ENCODE measurements around the gene CGB3.

Gene CGB3

DNA sequence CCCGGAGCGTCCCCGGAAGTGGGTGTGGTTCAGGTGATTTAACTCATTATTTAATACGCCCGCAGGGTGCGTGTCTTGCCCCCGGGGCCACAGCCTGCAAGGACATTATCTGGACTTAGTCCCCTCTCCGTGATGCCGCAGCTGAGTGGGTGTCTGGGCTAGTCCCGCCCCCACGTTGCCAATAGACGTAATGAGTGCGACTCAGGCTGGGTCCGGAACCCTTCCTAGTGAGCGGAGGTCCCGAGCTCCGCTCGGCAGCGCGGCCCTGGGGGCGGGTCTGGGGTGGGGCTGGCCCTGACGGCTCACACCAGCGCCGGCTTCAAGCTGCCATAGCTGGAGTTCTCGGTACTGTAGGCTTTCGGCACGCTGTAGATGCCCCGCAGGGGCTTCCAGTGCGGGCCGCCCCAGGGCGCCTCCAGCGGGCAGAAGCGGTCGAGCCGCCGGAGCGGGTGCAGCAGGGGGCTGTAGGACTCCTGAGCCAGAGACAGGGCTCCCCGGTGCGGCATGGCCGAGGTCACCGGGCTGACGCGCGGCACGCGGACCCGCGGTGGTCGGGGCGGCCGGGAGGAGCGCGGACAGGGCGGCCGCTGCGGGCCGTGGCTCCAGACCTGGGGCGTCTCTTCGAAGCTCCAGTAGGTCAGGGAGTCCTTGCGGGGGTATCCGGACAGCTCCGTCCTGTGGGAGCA lies 6.3 kb downstream of the CGB3 start:
- peak in 1 of 2 experiments; percentile 62 for DNase-seq (ENCODE audit: low read depth in 1 of 2, low spot score in 1 of 2)
- Histone ChIP-seq H3K27me3 (ENCODE audit: insufficient read depth, poor library complexity, severe bottlenecking) (peaks cover 35% of the 10 kb centered on the region), H3K27ac (replicated peaks) (no peak overlapping the region), H3K4me3 (replicated peaks; ENCODE audit: insufficient read depth, low read length) (peak overlapping the region; percentile 37)
- no peak for TF ChIP-seq SPI1 (IDR thresholded peaks at IDR 0.05; ENCODE audit: borderline replicate concordance, low read depth)
- TF ChIP-seq, protein P1, sequence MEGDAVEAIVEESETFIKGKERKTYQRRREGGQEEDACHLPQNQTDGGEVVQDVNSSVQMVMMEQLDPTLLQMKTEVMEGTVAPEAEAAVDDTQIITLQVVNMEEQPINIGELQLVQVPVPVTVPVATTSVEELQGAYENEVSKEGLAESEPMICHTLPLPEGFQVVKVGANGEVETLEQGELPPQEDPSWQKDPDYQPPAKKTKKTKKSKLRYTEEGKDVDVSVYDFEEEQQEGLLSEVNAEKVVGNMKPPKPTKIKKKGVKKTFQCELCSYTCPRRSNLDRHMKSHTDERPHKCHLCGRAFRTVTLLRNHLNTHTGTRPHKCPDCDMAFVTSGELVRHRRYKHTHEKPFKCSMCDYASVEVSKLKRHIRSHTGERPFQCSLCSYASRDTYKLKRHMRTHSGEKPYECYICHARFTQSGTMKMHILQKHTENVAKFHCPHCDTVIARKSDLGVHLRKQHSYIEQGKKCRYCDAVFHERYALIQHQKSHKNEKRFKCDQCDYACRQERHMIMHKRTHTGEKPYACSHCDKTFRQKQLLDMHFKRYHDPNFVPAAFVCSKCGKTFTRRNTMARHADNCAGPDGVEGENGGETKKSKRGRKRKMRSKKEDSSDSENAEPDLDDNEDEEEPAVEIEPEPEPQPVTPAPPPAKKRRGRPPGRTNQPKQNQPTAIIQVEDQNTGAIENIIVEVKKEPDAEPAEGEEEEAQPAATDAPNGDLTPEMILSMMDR (IDR thresholded peaks at IDR 0.05; ENCODE audit: insufficient read depth, low read length): peak; percentile 35

DNA sequence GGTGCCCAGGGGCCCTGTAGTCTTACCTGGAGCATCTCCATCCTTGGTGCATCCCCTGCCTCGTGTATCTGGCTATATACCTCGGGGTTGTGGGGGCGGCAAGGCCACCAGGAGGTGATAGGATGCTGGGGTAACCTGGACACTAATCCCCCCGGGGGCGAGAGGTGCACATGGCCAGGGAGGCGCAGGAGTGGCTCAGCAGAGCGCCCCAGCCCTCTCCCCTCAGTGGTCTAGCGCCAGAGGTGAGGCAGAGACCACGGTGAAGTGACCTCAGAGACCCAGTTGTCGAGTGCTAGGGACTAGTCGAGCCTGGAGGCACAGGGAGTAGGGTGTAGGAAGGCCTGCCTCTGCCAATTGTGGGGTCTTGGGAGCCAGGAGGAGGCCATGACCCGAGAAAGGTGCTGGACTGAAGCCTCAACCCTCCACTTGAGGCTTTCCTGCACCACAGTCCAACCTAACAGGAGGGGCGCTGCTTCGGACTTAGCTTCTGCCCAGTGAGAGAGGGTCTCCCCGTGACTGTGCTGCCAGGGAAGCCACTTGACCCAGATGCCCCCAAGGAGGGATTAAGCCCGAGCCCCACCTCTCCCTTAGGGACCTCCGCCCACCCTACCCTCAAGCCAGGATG lies 7.0 kb downstream of the CGB3 start, which contains the start of gene LHB:
LHB (minus strand) TSS at position 51 of the 625 bp plus-strand sequence; CDS start at position 41, 10 bp downstream.
- H3K27ac ChIP-seq (replicated peaks): no peak within 1 kb of the TSS
- no peak for DNase-seq (ENCODE audit: low read depth in 1 of 2, low spot score in 1 of 2)
- TF ChIP-seq, protein P2, sequence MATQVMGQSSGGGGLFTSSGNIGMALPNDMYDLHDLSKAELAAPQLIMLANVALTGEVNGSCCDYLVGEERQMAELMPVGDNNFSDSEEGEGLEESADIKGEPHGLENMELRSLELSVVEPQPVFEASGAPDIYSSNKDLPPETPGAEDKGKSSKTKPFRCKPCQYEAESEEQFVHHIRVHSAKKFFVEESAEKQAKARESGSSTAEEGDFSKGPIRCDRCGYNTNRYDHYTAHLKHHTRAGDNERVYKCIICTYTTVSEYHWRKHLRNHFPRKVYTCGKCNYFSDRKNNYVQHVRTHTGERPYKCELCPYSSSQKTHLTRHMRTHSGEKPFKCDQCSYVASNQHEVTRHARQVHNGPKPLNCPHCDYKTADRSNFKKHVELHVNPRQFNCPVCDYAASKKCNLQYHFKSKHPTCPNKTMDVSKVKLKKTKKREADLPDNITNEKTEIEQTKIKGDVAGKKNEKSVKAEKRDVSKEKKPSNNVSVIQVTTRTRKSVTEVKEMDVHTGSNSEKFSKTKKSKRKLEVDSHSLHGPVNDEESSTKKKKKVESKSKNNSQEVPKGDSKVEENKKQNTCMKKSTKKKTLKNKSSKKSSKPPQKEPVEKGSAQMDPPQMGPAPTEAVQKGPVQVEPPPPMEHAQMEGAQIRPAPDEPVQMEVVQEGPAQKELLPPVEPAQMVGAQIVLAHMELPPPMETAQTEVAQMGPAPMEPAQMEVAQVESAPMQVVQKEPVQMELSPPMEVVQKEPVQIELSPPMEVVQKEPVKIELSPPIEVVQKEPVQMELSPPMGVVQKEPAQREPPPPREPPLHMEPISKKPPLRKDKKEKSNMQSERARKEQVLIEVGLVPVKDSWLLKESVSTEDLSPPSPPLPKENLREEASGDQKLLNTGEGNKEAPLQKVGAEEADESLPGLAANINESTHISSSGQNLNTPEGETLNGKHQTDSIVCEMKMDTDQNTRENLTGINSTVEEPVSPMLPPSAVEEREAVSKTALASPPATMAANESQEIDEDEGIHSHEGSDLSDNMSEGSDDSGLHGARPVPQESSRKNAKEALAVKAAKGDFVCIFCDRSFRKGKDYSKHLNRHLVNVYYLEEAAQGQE (IDR thresholded peaks at IDR 0.05; ENCODE audit: insufficient replicate concordance, low read depth): no peak
- TF ChIP-seq POLR2AphosphoS5 (IDR thresholded peaks at IDR 0.05; ENCODE audit: low read depth): no peak
- no peak for TF ChIP-seq SPI1 (IDR thresholded peaks at IDR 0.05; ENCODE audit: borderline replicate concordance, low read depth)
- TF ChIP-seq, protein P1 (IDR thresholded peaks at IDR 0.05; ENCODE audit: insufficient read depth, low read length): no peak
- no peak for TF ChIP-seq GABPA (IDR thresholded peaks at IDR 0.05; ENCODE audit: low read depth)
- H3K4me3 ChIP-seq (replicated peaks; ENCODE audit: insufficient read depth, low read length): peak within 1 kb of the TSS; percentile 37
- peaks cover 35% of the 10 kb centered on the region for H3K27me3 ChIP-seq (ENCODE audit: insufficient read depth, poor library complexity, severe bottlenecking)

DNA sequence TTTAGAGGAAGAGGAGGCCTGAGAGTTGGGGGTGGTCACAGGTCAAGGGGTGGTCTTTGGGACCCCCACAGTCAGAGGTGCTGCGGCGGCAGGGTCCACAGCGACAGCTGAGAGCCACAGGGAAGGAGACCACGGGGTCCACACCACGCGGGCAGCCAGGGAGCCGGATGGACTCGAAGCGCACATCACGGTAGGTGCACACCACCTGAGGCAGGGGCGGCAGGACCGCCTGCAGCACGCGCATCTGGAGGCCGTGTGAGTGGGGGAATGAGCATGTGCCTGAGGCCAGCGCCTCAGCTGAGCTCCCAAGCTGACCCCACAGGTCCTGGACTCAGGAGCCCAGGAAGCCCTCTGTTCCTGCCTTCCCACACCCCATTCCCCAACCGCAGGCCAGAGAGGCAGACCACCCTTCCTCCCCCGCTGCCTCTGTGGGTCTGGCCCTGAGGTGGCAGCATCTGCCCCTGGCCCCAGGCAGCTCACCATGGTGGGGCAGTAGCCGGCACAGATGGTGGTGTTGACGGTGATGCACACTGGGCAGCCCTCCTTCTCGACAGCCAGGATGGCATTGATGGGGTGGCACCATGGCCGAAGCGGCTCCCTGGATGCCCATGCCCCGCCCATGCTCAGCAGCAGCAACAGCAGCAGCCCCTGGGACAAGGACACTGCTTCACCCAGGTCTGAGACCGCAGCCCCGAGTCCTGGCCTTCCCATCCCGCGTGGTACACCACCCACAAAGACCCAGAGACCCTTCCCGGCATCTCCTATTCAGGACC lies 7.9 kb downstream of the CGB3 start:
- TF ChIP-seq POLR2AphosphoS5 (IDR thresholded peaks at IDR 0.05; ENCODE audit: low read depth) (peak; percentile 27; the same call in 1 of the 2 replicates), SPI1 (IDR thresholded peaks at IDR 0.05; ENCODE audit: borderline replicate concordance, low read depth) (no peak)
- Histone ChIP-seq H3K4me3 (replicated peaks; ENCODE audit: insufficient read depth, low read length) (no peak overlapping the region), H3K27ac (replicated peaks) (no peak overlapping the region), H3K27me3 (ENCODE audit: insufficient read depth, poor library complexity, severe bottlenecking) (peaks cover 34% of the 10 kb centered on the region)
- DNase-seq (ENCODE audit: low read depth in 1 of 2, low spot score in 1 of 2): no peak

DNA sequence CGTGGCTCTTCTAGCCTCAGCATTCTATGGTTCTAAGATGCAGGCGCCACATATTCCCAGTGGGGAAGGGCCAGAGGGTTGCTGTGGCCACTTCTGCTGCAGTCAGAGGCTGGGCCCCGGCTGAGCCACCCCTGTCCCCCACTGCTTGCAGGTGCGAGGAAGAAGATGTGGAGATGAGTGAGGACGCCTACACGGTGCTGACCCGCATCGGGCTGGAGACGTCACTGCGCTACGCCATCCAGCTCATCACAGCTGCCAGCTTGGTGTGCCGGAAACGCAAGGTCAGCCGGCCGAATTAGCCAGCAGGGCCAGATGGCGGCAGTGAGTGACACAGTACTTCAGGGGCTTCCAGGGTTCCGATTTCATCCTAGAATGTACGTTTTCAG lies 9.3 kb downstream of the CGB3 start:
- TF ChIP-seq, protein P2 (IDR thresholded peaks at IDR 0.05; ENCODE audit: insufficient replicate concordance, low read depth): no peak
- TF ChIP-seq GABPA (IDR thresholded peaks at IDR 0.05; ENCODE audit: low read depth) (no peak), SPI1 (IDR thresholded peaks at IDR 0.05; ENCODE audit: borderline replicate concordance, low read depth) (no peak), POLR2AphosphoS5 (IDR thresholded peaks at IDR 0.05; ENCODE audit: low read depth) (no peak)
- TF ChIP-seq, protein P1 (IDR thresholded peaks at IDR 0.05; ENCODE audit: insufficient read depth, low read length): no peak
- Histone ChIP-seq H3K27ac (replicated peaks) (no peak overlapping the region), H3K27me3 (ENCODE audit: insufficient read depth, poor library complexity, severe bottlenecking) (peaks cover 22% of the 10 kb centered on the region), H3K4me3 (replicated peaks; ENCODE audit: insufficient read depth, low read length) (no peak overlapping the region)
- no peak for DNase-seq (ENCODE audit: low read depth in 1 of 2, low spot score in 1 of 2)
